HepG2 (cell line): ENCODE measurements around the gene LHPP. TPM values are rescaled to one million over a fixed set of nuclear protein-coding genes. Genes with fewer than 3 reads are reported as not detected.

ENCODE experiments used
- ATAC-seq: fragments of 200-7000 bp; cut with Tn5 transposase; 3 replicates; pipeline ENCODE4 v1.9.1; 2020; ENCODE audit warnings: mild to moderate bottlenecking, moderate library complexity
- BruUV-seq: library from RNA; stranded (reverse); fragments of 400-500 nt; replicated peaks from 2 replicates; lab custom pipeline; 2021; lab: Mats Ljungman, UMichigan
- CTCF ChIA-PET: fragments of 300-600 bp; formaldehyde crosslinking; extraction: SDS; loops from one replicate; lab custom pipeline; 2021; ENCODE audit warnings: low total read pairs, inconsistent platforms, low intra/inter-chr PET ratio; lab: Yijun Ruan, JAX
- POLR2A ChIA-PET: fragments of 350-600 bp; sonication (Branson Sonifier 250); formaldehyde crosslinking; loops from one replicate; lab custom pipeline; 2020; ENCODE audit warnings: antibody characterized with exemption, inconsistent platforms; lab: Yijun Ruan, JAX
- DNase-seq: peaks from one replicate; pipeline ENCODE4 v3.0.0-alpha.2; 2015; ENCODE audit warnings: low spot score
- FAIRE-seq: peaks from 3 replicates; lab custom pipeline; 2011; peaks lifted over from hg19 to GRCh38; lab: Jason Lieb, UNC
- H2AFZ ChIP-seq: one replicate; pipeline ENCODE4 v1.6.1; 2011; ENCODE audit warnings: low read length, inconsistent platforms
- H3K27ac ChIP-seq: fragments of 300-600 bp; 3 replicates; pipeline ENCODE4 v1.8.0; 2011; ENCODE audit warnings: mixed run types, mild to moderate bottlenecking, mixed read lengths, low read length, inconsistent platforms; ENCODE audit not compliant: insufficient read depth; ENCODE audit errors: extremely low read length
- H3K27me3 ChIP-seq, 2 experiments: fragments of 200-600 bp in 1 of 2; 2 replicates in 1 of 2; 3 replicates in 1 of 2; pipeline versions ENCODE4 v1.6.0 to v1.8.0; 2011; ENCODE audit warnings: low read length in 2 of 2, mild to moderate bottlenecking in 2 of 2, moderate library complexity in 2 of 2, inconsistent platforms in 1 of 2; ENCODE audit not compliant: insufficient read depth in 2 of 2, control insufficient read depth in 1 of 2
- H3K36me3 ChIP-seq, 2 experiments: fragments of 200-600 bp in 1 of 2; replicated peaks in 1 of 2; 2 replicates in 1 of 2; 3 replicates in 1 of 2; pipeline versions ENCODE4 v1.5.1 to v1.8.0; 2011; ENCODE audit warnings: low read length in 2 of 2, inconsistent platforms in 1 of 2; ENCODE audit not compliant: insufficient read depth in 2 of 2, control insufficient read depth in 1 of 2
- H3K4me1 ChIP-seq: 2 replicates; pipeline ENCODE4 v1.5.1; 2012; ENCODE audit warnings: low read length, inconsistent platforms; ENCODE audit not compliant: insufficient read depth
- H3K4me2 ChIP-seq: 2 replicates; pipeline ENCODE4 v1.6.0; 2011; ENCODE audit warnings: low read depth, low read length, inconsistent platforms
- H3K4me3 ChIP-seq, 3 experiments: fragments of 200-600 bp in 1 of 3; sonication (generic), shearing (Covaris generic) in 1 of 3; replicated peaks in 1 of 3; 2 replicates each; pipeline ENCODE4 v1.5.1; 2011 to 2016; ENCODE audit warnings: low read length in 3 of 3, inconsistent platforms in 2 of 3, low read depth in 2 of 3, mild to moderate bottlenecking in 2 of 3, control low read depth in 1 of 3, mixed read lengths in 1 of 3; ENCODE audit not compliant: insufficient read depth in 1 of 3
- H3K79me2 ChIP-seq: one replicate; pipeline ENCODE4 v1.6.1; 2011; ENCODE audit warnings: low read length, inconsistent platforms; ENCODE audit not compliant: insufficient read depth
- H3K9ac ChIP-seq: 2 replicates; pipeline ENCODE4 v1.6.0; 2011; ENCODE audit warnings: mild to moderate bottlenecking, low read depth, low read length, inconsistent platforms; ENCODE audit not compliant: insufficient read depth
- H3K9me3 ChIP-seq: 2 replicates; pipeline ENCODE4 v1.5.1; 2012; ENCODE audit warnings: mild to moderate bottlenecking, low read length
- H4K20me1 ChIP-seq: 2 replicates; pipeline ENCODE4 v1.6.0; 2011; ENCODE audit warnings: inconsistent platforms, mild to moderate bottlenecking, low read length, moderate library complexity; ENCODE audit not compliant: insufficient read depth
- FOXK2 ChIP-seq: fragments of 450-650 bp; IDR thresholded peaks from 2 replicates; pipeline ENCODE4 v1.6.1; 2016
- GZF1 ChIP-seq: sonication (generic); formaldehyde crosslinking; IDR thresholded peaks from 2 replicates; pipeline ENCODE4 v1.5.1; 2020; ENCODE audit warnings: mild to moderate bottlenecking, missing genetic modification reagents
- IRF2 ChIP-seq: IDR thresholded peaks from 2 replicates; pipeline ENCODE4 v1.6.1; 2018; ENCODE audit warnings: missing genetic modification reagents, missing compliant biosample characterization
- KDM3A ChIP-seq: IDR thresholded peaks from 2 replicates; pipeline ENCODE4 v1.6.1; 2018; ENCODE audit warnings: low read depth, missing compliant biosample characterization
- KLF15 ChIP-seq: sonication (generic); formaldehyde crosslinking; IDR thresholded peaks from 2 replicates; pipeline ENCODE4 v1.8.1; 2023; ENCODE audit warnings: borderline replicate concordance, mild to moderate bottlenecking, inconsistent platforms, missing genetic modification reagents, mixed read lengths
- NFE2L2 ChIP-seq: fragments of 150-350 bp; IDR thresholded peaks from 2 replicates; pipeline ENCODE4 v1.6.1; 2014; ENCODE audit warnings: low read length
- RFX1 ChIP-seq: fragments of 450-650 bp; IDR thresholded peaks from 2 replicates; pipeline ENCODE4 v1.6.1; 2017
- SP2 ChIP-seq: sonication (generic); formaldehyde crosslinking; IDR thresholded peaks from 2 replicates; pipeline ENCODE4 v1.5.1; 2020; ENCODE audit warnings: mild to moderate bottlenecking, missing genetic modification reagents
- ZNF382 ChIP-seq: sonication (generic); formaldehyde crosslinking; IDR thresholded peaks from 2 replicates; pipeline ENCODE4 v1.5.0; 2020; ENCODE audit warnings: missing genetic modification reagents, mild to moderate bottlenecking, borderline replicate concordance
- ZNF446 ChIP-seq: sonication (generic); formaldehyde crosslinking; IDR thresholded peaks from 2 replicates; pipeline ENCODE4 v1.5.0; 2020; ENCODE audit warnings: mild to moderate bottlenecking, missing genetic modification reagents
- WGBS: methylation state at CpG from one replicate; pipeline ENCODE4 v1.1.6; 2017; ENCODE audit warnings: low lambda C conversion rate; 5-methylcytosine and 5-hydroxymethylcytosine counted together
- in situ Hi-C: cut with HindIII; loops from 2 replicates; pipeline ENCODE4 v1.10.0; 2017; ENCODE audit warnings: low pct_unique_long_range_greater_than_20kb; ENCODE audit not compliant: extremely low pct_ligation_motif_present
- intact Hi-C: fragments of 100-400 bp; cut with micrococcal nuclease; formaldehyde crosslinking; loops from one replicate; pipeline ENCODE4 v1.10.0; 2022; ENCODE audit not compliant: unreplicated experiment
- polyA plus RNA-seq, 8 experiments: library from polyadenylated mRNA; depleted of rRNA in 3 of 8; stranded (reverse) in 7 of 8; unstranded in 1 of 8; fragments of >200 nt; fragmentation: Illumina TruSeq in 4 of 8; extraction: Trizol in 4 of 8; gene quantifications; 2 replicates each; pipeline versions ENCODE4 v1.2.1 to v1.2.3, GENCODE V29; 2011 to 2016; ENCODE audit warnings: low read depth in 4 of 8, missing spikeins in 1 of 8, mixed read lengths in 1 of 8; ENCODE audit not compliant: insufficient read depth in 1 of 8
- total RNA-seq, 5 experiments: library from RNA; depleted of rRNA; stranded (reverse); fragments of >200 nt; fragmentation: Illumina TruSeq; extraction: Trizol; gene quantifications; 2 replicates each; pipeline ENCODE4 v1.2.3, GENCODE V29; 2016; ENCODE audit warnings: low read depth in 1 of 5
- TF ChIP-seq, protein P1 (sequence below), 2 experiments: sonication (generic) in 1 of 2; formaldehyde crosslinking in 1 of 2; IDR thresholded peaks; 2 replicates each; pipeline versions ENCODE4 v1.4.0 to v1.6.1; 2018 to 2020; ENCODE audit warnings: missing genetic modification reagents in 2 of 2, borderline replicate concordance in 1 of 2, low read depth in 1 of 2, mild to moderate bottlenecking in 1 of 2, missing biosample characterization in 1 of 2
- TF ChIP-seq, protein P2 (sequence below): sonication (generic); formaldehyde crosslinking; conservative IDR thresholded peaks from 2 replicates; pipeline ENCODE4 v1.4.0; 2020; ENCODE audit warnings: missing genetic modification reagents
- TF ChIP-seq, protein P3 (sequence below): sonication (generic); formaldehyde crosslinking; IDR thresholded peaks from 2 replicates; pipeline ENCODE4 v1.4.0; 2020; ENCODE audit warnings: missing genetic modification reagents, mild to moderate bottlenecking, borderline replicate concordance
- TF ChIP-seq, protein P4 (sequence below): sonication (generic); formaldehyde crosslinking; IDR thresholded peaks from 2 replicates; pipeline ENCODE4 v1.4.0; 2020; ENCODE audit warnings: missing genetic modification reagents

The LHPP gene
- total and polyA plus RNA-seq, 2 of the 13 experiments (the other 11 are each of a cell fraction or from before 2014, with no cell fraction given), result 5.2 to 13.1 TPM

DNA sequence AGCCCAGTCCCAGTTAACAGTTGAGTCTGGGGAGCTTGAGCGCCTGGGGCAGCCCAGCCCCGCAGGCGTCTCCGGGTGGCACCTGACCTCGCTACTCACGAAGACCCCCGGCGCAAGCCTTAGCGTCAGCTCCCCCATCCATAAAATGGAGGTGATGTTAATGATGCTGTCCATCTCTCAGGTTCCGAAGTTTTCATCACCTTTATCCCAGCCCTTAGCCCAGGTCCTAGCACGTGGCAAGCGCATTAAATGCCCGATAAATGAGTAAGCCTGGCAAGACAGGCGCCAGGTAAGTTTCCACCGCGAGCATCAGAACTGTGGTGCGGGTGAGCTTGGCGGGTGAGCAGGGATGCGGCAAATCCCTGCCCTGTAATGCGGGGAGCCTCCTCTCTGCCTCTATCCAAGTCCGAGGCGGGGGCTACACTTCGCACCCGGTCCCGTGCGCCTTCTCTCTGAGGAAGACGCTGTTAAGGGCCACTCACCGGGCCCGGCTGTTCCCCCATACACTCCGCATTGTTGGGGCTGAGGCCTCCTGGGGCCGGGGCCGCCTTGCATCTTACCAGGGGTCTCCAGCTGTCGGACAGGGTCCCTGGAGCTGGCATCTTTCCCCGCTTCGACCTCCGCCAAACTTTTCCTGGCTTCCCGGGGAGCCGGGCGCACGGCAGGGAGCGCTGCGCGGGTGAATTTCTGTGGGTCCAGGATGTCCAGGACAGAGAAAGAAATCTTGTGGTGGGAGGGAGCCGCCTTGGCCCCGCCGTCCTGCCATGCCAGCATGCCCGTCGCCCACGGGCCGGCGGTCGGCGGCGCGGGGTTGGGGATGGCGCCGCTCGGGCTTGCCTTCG lies 12.2 kb upstream of the LHPP start:
- Histone ChIP-seq H3K4me2 (peak overlapping the region; percentile 23; the same call in 1 of the 2 replicates), H2AFZ (no peak overlapping the region), H3K36me3 (no peaks in the 10 kb centered on the region), H3K9me3 (no peaks in the 10 kb centered on the region), H3K4me1 (peaks cover 20% of the 10 kb centered on the region), H3K79me2 (no peaks in the 10 kb centered on the region), H3K9ac (no peak overlapping the region), H3K27me3 (peaks cover 13 to 69% of the 10 kb centered on the region in 2 experiments), H3K27ac (no peak overlapping the region), H4K20me1 (no peaks in the 10 kb centered on the region), H3K4me3 (peak overlapping the region in 2 of 3 experiments; percentile 16 to 52; a peak in 3 of 6 replicates)
- BruUV-seq, result no TSS peak
- WGBS, result 46% methylated on average over 20 of the region's 59 CpGs
- in situ Hi-C loops, result no loop called here
- FAIRE-seq (no peak), DNase-seq (no peak), ATAC-seq (peak; percentile 22)
- ChIA-PET POLR2A (interaction anchor here (1.4 kb wide), 1 partner anchor 12 kb away, joined by 3 read pairs; the partner anchor contains the start of gene LHPP), CTCF (no interaction called here)
- intact Hi-C loops, result no loop called here
- TF ChIP-seq KDM3A (no peak), RFX1 (no peak), GZF1 (CRISPR knock-in tag) (no peak), IRF2 (CRISPR knock-in tag) (no peak), KLF15 (CRISPR knock-in tag) (no peak), ZNF382 (CRISPR knock-in tag) (no peak), ZNF446 (no peak), FOXK2 (no peak), SP2 (no peak), NFE2L2 (no peak)
- TF ChIP-seq, protein P1, sequence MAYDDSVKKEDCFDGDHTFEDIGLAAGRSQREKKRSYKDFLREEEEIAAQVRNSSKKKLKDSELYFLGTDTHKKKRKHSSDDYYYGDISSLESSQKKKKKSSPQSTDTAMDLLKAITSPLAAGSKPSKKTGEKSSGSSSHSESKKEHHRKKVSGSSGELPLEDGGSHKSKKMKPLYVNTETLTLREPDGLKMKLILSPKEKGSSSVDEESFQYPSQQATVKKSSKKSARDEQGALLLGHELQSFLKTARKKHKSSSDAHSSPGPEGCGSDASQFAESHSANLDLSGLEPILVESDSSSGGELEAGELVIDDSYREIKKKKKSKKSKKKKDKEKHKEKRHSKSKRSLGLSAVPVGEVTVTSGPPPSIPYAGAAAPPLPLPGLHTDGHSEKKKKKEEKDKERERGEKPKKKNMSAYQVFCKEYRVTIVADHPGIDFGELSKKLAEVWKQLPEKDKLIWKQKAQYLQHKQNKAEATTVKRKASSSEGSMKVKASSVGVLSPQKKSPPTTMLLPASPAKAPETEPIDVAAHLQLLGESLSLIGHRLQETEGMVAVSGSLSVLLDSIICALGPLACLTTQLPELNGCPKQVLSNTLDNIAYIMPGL (CRISPR knock-in tag; IDR thresholded peaks at IDR 0.05; ENCODE audit: borderline replicate concordance in 1 of 2, low read depth in 1 of 2), result no peak
- TF ChIP-seq, protein P2, sequence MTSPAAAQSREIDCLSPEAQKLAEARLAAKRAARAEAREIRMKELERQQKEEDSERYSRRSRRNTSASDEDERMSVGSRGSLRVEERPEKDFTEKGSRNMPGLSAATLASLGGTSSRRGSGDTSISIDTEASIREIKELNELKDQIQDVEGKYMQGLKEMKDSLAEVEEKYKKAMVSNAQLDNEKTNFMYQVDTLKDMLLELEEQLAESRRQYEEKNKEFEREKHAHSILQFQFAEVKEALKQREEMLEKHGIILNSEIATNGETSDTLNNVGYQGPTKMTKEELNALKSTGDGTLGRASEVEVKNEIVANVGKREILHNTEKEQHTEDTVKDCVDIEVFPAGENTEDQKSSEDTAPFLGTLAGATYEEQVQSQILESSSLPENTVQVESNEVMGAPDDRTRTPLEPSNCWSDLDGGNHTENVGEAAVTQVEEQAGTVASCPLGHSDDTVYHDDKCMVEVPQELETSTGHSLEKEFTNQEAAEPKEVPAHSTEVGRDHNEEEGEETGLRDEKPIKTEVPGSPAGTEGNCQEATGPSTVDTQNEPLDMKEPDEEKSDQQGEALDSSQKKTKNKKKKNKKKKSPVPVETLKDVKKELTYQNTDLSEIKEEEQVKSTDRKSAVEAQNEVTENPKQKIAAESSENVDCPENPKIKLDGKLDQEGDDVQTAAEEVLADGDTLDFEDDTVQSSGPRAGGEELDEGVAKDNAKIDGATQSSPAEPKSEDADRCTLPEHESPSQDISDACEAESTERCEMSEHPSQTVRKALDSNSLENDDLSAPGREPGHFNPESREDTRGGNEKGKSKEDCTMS (CRISPR knock-in tag), result no peak
- TF ChIP-seq, protein P3, sequence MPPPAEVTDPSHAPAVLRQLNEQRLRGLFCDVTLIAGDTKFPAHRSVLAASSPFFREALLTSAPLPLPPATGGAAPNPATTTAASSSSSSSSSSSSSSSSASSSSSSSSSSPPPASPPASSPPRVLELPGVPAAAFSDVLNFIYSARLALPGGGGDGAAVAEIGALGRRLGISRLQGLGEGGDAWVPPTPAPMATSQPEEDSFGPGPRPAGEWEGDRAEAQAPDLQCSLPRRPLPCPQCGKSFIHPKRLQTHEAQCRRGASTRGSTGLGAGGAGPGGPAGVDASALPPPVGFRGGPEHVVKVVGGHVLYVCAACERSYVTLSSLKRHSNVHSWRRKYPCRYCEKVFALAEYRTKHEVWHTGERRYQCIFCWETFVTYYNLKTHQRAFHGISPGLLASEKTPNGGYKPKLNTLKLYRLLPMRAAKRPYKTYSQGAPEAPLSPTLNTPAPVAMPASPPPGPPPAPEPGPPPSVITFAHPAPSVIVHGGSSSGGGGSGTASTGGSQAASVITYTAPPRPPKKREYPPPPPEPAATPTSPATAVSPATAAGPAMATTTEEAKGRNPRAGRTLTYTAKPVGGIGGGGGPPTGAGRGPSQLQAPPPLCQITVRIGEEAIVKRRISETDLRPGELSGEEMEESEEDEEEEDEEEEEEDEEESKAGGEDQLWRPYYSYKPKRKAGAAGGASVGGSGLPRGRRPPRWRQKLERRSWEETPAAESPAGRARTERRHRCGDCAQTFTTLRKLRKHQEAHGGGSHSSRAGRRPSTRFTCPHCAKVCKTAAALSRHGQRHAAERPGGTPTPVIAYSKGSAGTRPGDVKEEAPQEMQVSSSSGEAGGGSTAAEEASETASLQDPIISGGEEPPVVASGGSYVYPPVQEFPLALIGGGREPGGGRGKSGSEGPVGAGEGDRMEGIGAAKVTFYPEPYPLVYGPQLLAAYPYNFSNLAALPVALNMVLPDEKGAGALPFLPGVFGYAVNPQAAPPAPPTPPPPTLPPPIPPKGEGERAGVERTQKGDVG (CRISPR knock-in tag), result no peak
- TF ChIP-seq, protein P4, sequence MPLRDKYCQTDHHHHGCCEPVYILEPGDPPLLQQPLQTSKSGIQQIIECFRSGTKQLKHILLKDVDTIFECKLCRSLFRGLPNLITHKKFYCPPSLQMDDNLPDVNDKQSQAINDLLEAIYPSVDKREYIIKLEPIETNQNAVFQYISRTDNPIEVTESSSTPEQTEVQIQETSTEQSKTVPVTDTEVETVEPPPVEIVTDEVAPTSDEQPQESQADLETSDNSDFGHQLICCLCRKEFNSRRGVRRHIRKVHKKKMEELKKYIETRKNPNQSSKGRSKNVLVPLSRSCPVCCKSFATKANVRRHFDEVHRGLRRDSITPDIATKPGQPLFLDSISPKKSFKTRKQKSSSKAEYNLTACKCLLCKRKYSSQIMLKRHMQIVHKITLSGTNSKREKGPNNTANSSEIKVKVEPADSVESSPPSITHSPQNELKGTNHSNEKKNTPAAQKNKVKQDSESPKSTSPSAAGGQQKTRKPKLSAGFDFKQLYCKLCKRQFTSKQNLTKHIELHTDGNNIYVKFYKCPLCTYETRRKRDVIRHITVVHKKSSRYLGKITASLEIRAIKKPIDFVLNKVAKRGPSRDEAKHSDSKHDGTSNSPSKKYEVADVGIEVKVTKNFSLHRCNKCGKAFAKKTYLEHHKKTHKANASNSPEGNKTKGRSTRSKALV (CRISPR knock-in tag), result peak; percentile 84; the same call in 1 of the 2 replicates
